CD4-positive, alpha-beta T cell treated with Interferon alpha-2 for 1 hour (primary cell): Measurements from ENCODE around the gene CA5A.
"Not testable (repeated sequence)": the region's sequence is repeated elsewhere in the genome, so short reads cannot be mapped to it uniquely, and the experiment has no call there.

Experiments
- DNase-seq, 2 donors: peaks; one replicate each; pipeline ENCODE4 v3.0.0-alpha.2; 2020 to 2022

Gene CA5A

GRCh38 chr16:87936375-87937230, at the start of gene CA5A:
TSS of gene CA5A (minus strand) at chr16:87936529. CDS start at chr16:87936450, 79 bp downstream.
- DNase-seq: no peak

GRCh38 chr16:87985493-87985892, 49.2 kb upstream of the CA5A start:
- not testable (repeated sequence) for DNase-seq

- DNase-seq: no peak
Observed at GRCh38 chr16:87984632-87985267, 48.4 kb upstream of the CA5A start.

GRCh38 chr16:87984180-87984579, 47.9 kb upstream of the CA5A start:
- not testable (repeated sequence) for DNase-seq

- DNase-seq: not testable (repeated sequence)
Observed at GRCh38 chr16:87983737-87984097, 47.4 kb upstream of the CA5A start.

GRCh38 chr16:87983072-87983736, 46.9 kb upstream of the CA5A start:
- DNase-seq: not testable (repeated sequence)

GRCh38 chr16:87982581-87983041, 46.3 kb upstream of the CA5A start:
- DNase-seq: no peak

- peak in 1 of 2 donors; percentile 33 for DNase-seq
Observed at GRCh38 chr16:87981376-87981775, 45.0 kb upstream of the CA5A start.

GRCh38 chr16:87979911-87980630, 43.7 kb upstream of the CA5A start:
- not testable (repeated sequence) for DNase-seq

- DNase-seq: no peak
Observed at GRCh38 chr16:87979352-87979751, 43.0 kb upstream of the CA5A start.

GRCh38 chr16:87978127-87978526, 41.8 kb upstream of the CA5A start:
- no peak for DNase-seq

GRCh38 chr16:87976665-87977064, 40.3 kb upstream of the CA5A start:
- DNase-seq: no peak

- no peak for DNase-seq
Observed at GRCh38 chr16:87974178-87974577, 37.8 kb upstream of the CA5A start.

GRCh38 chr16:87973717-87974116, 37.4 kb upstream of the CA5A start:
- no peak for DNase-seq

GRCh38 chr16:87971933-87972332, 35.6 kb upstream of the CA5A start:
- DNase-seq: no peak

GRCh38 chr16:87970186-87970585, 33.9 kb upstream of the CA5A start:
- DNase-seq: no peak

GRCh38 chr16:87968541-87968940, 32.2 kb upstream of the CA5A start:
- no peak for DNase-seq

- no peak for DNase-seq
Observed at GRCh38 chr16:87966685-87967185, 30.4 kb upstream of the CA5A start.

- no peak for DNase-seq
Observed at GRCh38 chr16:87966064-87966645, 29.8 kb upstream of the CA5A start.

- DNase-seq: no peak
Observed at GRCh38 chr16:87965417-87965816, 29.1 kb upstream of the CA5A start.

- no peak for DNase-seq
Observed at GRCh38 chr16:87964049-87964659, 27.8 kb upstream of the CA5A start.

- DNase-seq: peak; percentile 43 to 52
Observed at GRCh38 chr16:87963400-87963799, 27.1 kb upstream of the CA5A start.
